Natural killer cell (primary cell): ENCODE data around the gene PRKCB. TPM values are rescaled to one million over a fixed set of nuclear protein-coding genes. Genes with fewer than 3 reads are reported as not detected.

ENCODE experiments used
- ATAC-seq, 3 donors: fragments of 150-1000 bp in 2 of 3; fragments of 200-7000 bp in 1 of 3; cut with Tn5 transposase; 1 replicate in 1 of 3; 2 replicates in 2 of 3; pipeline ENCODE4 v1.10.0; 2021; ENCODE audit warnings: mild to moderate bottlenecking in 2 of 3, moderate library complexity in 2 of 3
- DNase-seq, 2 donors: peaks; one replicate each; pipeline versions ENCODE4 v3.0.0 to v3.0.0-alpha.2; 2013 to 2021; ENCODE audit warnings: mixed read lengths in 1 of 2
- H3K27ac ChIP-seq: one replicate; pipeline ENCODE4 v1.5.1; 2013; ENCODE audit warnings: mild to moderate bottlenecking, low read length
- H3K27me3 ChIP-seq: one replicate; pipeline ENCODE4 v1.6.1; 2013; ENCODE audit warnings: low read length; ENCODE audit not compliant: control insufficient read depth, insufficient read depth
- H3K36me3 ChIP-seq: one replicate; pipeline ENCODE4 v1.6.1; 2013; ENCODE audit warnings: low read length; ENCODE audit not compliant: control insufficient read depth, insufficient read depth
- H3K4me1 ChIP-seq: one replicate; pipeline ENCODE4 v1.6.1; 2013; ENCODE audit warnings: low read length; ENCODE audit not compliant: control insufficient read depth, insufficient read depth
- H3K4me3 ChIP-seq: one replicate; pipeline ENCODE4 v1.5.1; 2013; ENCODE audit warnings: low read length
- H3K9me3 ChIP-seq: one replicate; pipeline ENCODE4 v1.6.1; 2013; ENCODE audit warnings: low read length; ENCODE audit not compliant: control insufficient read depth, insufficient read depth
- H3K27ac Mint-ChIP-seq, 2 donors: one replicate each; pipeline ENCODE4 v1.8.0; 2022; ENCODE audit warnings: mild to moderate bottlenecking in 2 of 2, mixed read lengths in 2 of 2, moderate library complexity in 1 of 2
- H3K27me3 Mint-ChIP-seq, 2 donors: one replicate each; pipeline ENCODE4 v1.8.0; 2022; ENCODE audit warnings: low read depth in 2 of 2, mixed read lengths in 2 of 2
- H3K36me3 Mint-ChIP-seq: one replicate; pipeline ENCODE4 v1.8.0; 2022; ENCODE audit warnings: mixed read lengths
- H3K4me1 Mint-ChIP-seq, 2 donors: one replicate each; pipeline ENCODE4 v1.8.0; 2022; ENCODE audit warnings: mixed read lengths in 2 of 2
- H3K4me3 Mint-ChIP-seq: one replicate; pipeline ENCODE4 v1.8.0; 2022; ENCODE audit warnings: mild to moderate bottlenecking, moderate library complexity, mixed read lengths
- H3K9me3 Mint-ChIP-seq, 2 donors: one replicate each; pipeline ENCODE4 v1.8.0; 2022; ENCODE audit warnings: mixed read lengths in 2 of 2
- WGBS: methylation state at CpG from one replicate; pipeline ENCODE4 v1.1.7; 2013; ENCODE audit warnings: missing lambda C conversion rate; ENCODE audit not compliant: insufficient coverage; 5-methylcytosine and 5-hydroxymethylcytosine counted together
- intact Hi-C: fragments of 100-400 bp; cut with micrococcal nuclease; formaldehyde crosslinking; loops from one replicate; pipeline ENCODE4 v1.14.2; 2022
- total RNA-seq, 4 donors: library from RNA; stranded (reverse); fragments of 120-200 nt in 1 of 4; gene quantifications; one replicate each; pipeline versions ENCODE4 v1.2.3 to v1.2.4, GENCODE V29; 2013 to 2022
- TF ChIP-seq, protein P1 (sequence below): fragments of 200-600 bp; IDR thresholded peaks from one replicate; pipeline ENCODE4 v1.8.0; 2022; ENCODE audit warnings: antibody characterized with exemption

PRKCB gene
- total RNA-seq, 3 donors from 2014 or later (not counting 1 experiment from before 2014, with no cell fraction given): 182 to 222 (median 183) TPM

GRCh38 chr16:24141466-24141865, 305.7 kb downstream of the PRKCB start:
- no peak overlapping the region for H3K4me3 Mint-ChIP-seq

GRCh38 chr16:24141917-24142316, 306.1 kb downstream of the PRKCB start:
- no peaks in the 10 kb centered on the region for H3K27me3 Mint-ChIP-seq
- no peak overlapping the region for H3K4me3 Mint-ChIP-seq
- peak overlapping the region in 1 of 2 donors; percentile 8 for H3K27ac Mint-ChIP-seq
- Histone ChIP-seq H3K9me3 (no peaks in the 10 kb centered on the region), H3K27me3 (no peaks in the 10 kb centered on the region), H3K4me3 (no peak overlapping the region), H3K4me1 (no peaks in the 10 kb centered on the region), H3K36me3 (peaks cover 16% of the 10 kb centered on the region), H3K27ac (no peak overlapping the region)
- intact Hi-C loops: no loop called here
- peaks cover 6% of the 10 kb centered on the region for H3K36me3 Mint-ChIP-seq
- ATAC-seq (no peak), DNase-seq (no peak)
- peaks cover 37 to 39% of the 10 kb centered on the region in 2 donors for H3K4me1 Mint-ChIP-seq
- 95% methylated on average over 1 of the region's 2 CpGs for WGBS
- H3K9me3 Mint-ChIP-seq: no peaks in the 10 kb centered on the region
- TF ChIP-seq, protein P1, sequence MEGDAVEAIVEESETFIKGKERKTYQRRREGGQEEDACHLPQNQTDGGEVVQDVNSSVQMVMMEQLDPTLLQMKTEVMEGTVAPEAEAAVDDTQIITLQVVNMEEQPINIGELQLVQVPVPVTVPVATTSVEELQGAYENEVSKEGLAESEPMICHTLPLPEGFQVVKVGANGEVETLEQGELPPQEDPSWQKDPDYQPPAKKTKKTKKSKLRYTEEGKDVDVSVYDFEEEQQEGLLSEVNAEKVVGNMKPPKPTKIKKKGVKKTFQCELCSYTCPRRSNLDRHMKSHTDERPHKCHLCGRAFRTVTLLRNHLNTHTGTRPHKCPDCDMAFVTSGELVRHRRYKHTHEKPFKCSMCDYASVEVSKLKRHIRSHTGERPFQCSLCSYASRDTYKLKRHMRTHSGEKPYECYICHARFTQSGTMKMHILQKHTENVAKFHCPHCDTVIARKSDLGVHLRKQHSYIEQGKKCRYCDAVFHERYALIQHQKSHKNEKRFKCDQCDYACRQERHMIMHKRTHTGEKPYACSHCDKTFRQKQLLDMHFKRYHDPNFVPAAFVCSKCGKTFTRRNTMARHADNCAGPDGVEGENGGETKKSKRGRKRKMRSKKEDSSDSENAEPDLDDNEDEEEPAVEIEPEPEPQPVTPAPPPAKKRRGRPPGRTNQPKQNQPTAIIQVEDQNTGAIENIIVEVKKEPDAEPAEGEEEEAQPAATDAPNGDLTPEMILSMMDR: no peak

More at GRCh38 chr16:24141466-24141865, 305.7 kb downstream of the PRKCB start:
- no peaks in the 10 kb centered on the region for H3K9me3 Mint-ChIP-seq
- peaks cover 37 to 39% of the 10 kb centered on the region in 2 donors for H3K4me1 Mint-ChIP-seq
- Histone ChIP-seq H3K9me3 (no peaks in the 10 kb centered on the region), H3K27ac (no peak overlapping the region), H3K27me3 (no peaks in the 10 kb centered on the region), H3K4me3 (no peak overlapping the region), H3K4me1 (no peaks in the 10 kb centered on the region), H3K36me3 (peaks cover 18% of the 10 kb centered on the region)
- WGBS: 92% methylated on average over 5 of the region's 5 CpGs
- H3K27ac Mint-ChIP-seq: peak overlapping the region in 1 of 2 donors; percentile 8
- no peak for ATAC-seq
- H3K27me3 Mint-ChIP-seq: no peaks in the 10 kb centered on the region
- TF ChIP-seq, protein P1: no peak
- intact Hi-C loops: no loop called here
- no peak for DNase-seq
- H3K36me3 Mint-ChIP-seq: peaks cover 6% of the 10 kb centered on the region

DNA sequence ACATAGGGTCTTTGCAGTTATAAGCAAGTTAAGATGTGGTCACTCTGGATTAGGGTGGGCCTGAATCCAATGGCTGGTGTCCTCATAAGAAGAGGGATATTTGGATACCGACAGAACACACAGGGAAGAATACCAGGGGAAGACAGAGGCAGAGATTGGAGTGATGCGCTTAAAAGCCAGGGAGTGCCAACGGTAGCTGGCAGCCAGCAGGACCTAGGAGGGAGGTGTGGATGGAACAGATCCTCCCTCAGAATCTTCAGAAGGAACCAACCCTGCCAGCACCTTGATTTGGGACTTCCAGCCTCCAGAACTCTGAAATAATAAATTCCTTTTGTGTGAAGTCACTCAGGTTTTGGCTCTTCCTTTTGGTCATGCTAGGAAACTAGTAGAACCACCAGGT, 310.1 kb downstream of the PRKCB start:
- 96% methylated on average over 3 of the region's 3 CpGs for WGBS
- DNase-seq: no peak
- TF ChIP-seq, protein P1: no peak
- Histone ChIP-seq H3K36me3 (peaks cover 11% of the 10 kb centered on the region), H3K4me1 (no peaks in the 10 kb centered on the region), H3K27me3 (no peaks in the 10 kb centered on the region), H3K27ac (no peak overlapping the region), H3K9me3 (no peaks in the 10 kb centered on the region), H3K4me3 (no peak overlapping the region)
- intact Hi-C loops: no loop called here
- Mint-ChIP-seq H3K4me1 (peaks cover 39 to 48% of the 10 kb centered on the region in 2 donors), H3K4me3 (no peak overlapping the region), H3K27me3 (no peaks in the 10 kb centered on the region), H3K27ac (no peak overlapping the region), H3K9me3 (no peaks in the 10 kb centered on the region), H3K36me3 (no peaks in the 10 kb centered on the region)
- ATAC-seq: no peak

DNA sequence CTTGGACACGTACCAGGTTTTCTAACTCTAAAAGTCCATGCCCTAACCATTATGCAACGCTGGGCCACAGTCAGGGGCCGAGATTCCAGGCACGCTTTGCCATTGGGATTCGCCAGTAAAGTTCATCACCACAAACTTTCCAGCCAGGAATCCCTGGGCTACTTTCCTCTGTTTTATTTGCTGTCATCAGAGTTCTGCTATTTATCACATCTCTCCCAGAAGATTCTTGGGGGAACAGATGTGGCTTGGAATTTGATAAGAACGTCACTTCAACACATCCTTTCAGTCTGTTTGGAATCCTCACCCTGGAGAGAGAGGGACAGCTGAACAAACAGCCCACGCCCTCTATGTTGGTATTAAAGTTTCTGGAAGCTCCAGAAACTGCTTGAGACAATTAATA, 310.7 kb downstream of the PRKCB start:
- Histone ChIP-seq H3K4me1 (peaks cover 3% of the 10 kb centered on the region), H3K4me3 (no peak overlapping the region), H3K36me3 (peaks cover 10% of the 10 kb centered on the region), H3K27ac (no peak overlapping the region), H3K9me3 (no peaks in the 10 kb centered on the region), H3K27me3 (no peaks in the 10 kb centered on the region)
- DNase-seq (no peak), ATAC-seq (no peak)
- intact Hi-C loops: no loop called here
- Mint-ChIP-seq H3K4me3 (no peak overlapping the region), H3K27me3 (no peaks in the 10 kb centered on the region), H3K9me3 (no peaks in the 10 kb centered on the region), H3K36me3 (no peaks in the 10 kb centered on the region), H3K27ac (no peak overlapping the region), H3K4me1 (peaks cover 45 to 52% of the 10 kb centered on the region in 2 donors)
- TF ChIP-seq, protein P1: no peak
- 99% methylated on average over 6 of the region's 7 CpGs for WGBS
